Skeletal muscle tissue (tissue), 4 donors: Measurements from ENCODE around the gene SMG6. TPM values are rescaled to one million over a fixed set of nuclear protein-coding genes. Genes with fewer than 3 reads are reported as not detected.

ENCODE experiments used
- H3K27ac ChIP-seq: one replicate; pipeline ENCODE4 v1.7.0; 2013; ENCODE audit warnings: mild to moderate bottlenecking, low read depth, low read length, inconsistent platforms
- H3K27me3 ChIP-seq, 3 donors: one replicate each; pipeline ENCODE4 v1.7.0; 2013; ENCODE audit warnings: low read length in 3 of 3; ENCODE audit not compliant: control insufficient read depth in 3 of 3, insufficient read depth in 3 of 3
- H3K36me3 ChIP-seq, 3 donors: one replicate each; pipeline ENCODE4 v1.7.0; 2013; ENCODE audit warnings: low read length in 3 of 3; ENCODE audit not compliant: control insufficient read depth in 3 of 3, insufficient read depth in 3 of 3
- H3K4me1 ChIP-seq, 3 donors: one replicate each; pipeline ENCODE4 v1.7.0; 2013; ENCODE audit warnings: low read length in 3 of 3, mild to moderate bottlenecking in 3 of 3; ENCODE audit not compliant: control insufficient read depth in 3 of 3, insufficient read depth in 3 of 3
- H3K4me3 ChIP-seq, 3 donors: one replicate each; pipeline ENCODE4 v1.7.0; 2013; ENCODE audit warnings: low read length in 3 of 3
- H3K9ac ChIP-seq, 3 donors: one replicate each; pipeline ENCODE4 v1.7.0; 2013; ENCODE audit warnings: low read length in 3 of 3, mild to moderate bottlenecking in 3 of 3, moderate library complexity in 2 of 3, low read depth in 1 of 3
- H3K9me3 ChIP-seq, 3 donors: one replicate each; pipeline ENCODE4 v1.7.0; 2013; ENCODE audit warnings: low read length in 3 of 3; ENCODE audit not compliant: control insufficient read depth in 3 of 3
- total RNA-seq: library from RNA; depleted of rRNA; stranded (reverse); fragments of >200 nt; gene quantifications from one replicate; pipeline ENCODE4 v1.2.3, GENCODE V29; 2014
- donor health status: Osteomylitis.

SMG6 gene
- total RNA-seq, 1 donor from 2014 or later: 13.6 TPM

DNA sequence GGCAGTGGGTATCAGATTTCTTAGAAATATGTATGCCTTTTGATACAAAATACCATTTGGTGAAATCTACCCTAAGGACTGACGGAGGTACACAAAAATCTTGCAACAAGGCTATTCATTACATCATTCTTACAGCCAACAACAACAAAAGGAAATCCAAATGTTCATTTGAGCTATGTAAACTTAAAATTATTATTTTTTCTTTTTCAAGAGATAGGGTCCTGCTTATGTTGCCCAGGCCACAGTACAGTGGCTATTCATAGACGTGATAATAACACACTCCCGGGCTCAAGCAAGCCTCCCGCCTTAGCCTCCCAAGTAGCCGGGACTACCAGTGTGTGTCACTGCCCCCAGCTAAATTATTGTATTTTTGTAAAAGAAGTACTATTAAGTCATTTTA is 9.2 kb upstream of the SMG6 start:
- Histone ChIP-seq H3K27ac (no peak overlapping the region), H3K4me1 (no peaks in the 10 kb centered on the region), H3K36me3 (no peaks in the 10 kb centered on the region), H3K9ac (no peak overlapping the region), H3K27me3 (no peaks in the 10 kb centered on the region), H3K4me3 (no peak overlapping the region), H3K9me3 (no peaks in the 10 kb centered on the region)

DNA sequence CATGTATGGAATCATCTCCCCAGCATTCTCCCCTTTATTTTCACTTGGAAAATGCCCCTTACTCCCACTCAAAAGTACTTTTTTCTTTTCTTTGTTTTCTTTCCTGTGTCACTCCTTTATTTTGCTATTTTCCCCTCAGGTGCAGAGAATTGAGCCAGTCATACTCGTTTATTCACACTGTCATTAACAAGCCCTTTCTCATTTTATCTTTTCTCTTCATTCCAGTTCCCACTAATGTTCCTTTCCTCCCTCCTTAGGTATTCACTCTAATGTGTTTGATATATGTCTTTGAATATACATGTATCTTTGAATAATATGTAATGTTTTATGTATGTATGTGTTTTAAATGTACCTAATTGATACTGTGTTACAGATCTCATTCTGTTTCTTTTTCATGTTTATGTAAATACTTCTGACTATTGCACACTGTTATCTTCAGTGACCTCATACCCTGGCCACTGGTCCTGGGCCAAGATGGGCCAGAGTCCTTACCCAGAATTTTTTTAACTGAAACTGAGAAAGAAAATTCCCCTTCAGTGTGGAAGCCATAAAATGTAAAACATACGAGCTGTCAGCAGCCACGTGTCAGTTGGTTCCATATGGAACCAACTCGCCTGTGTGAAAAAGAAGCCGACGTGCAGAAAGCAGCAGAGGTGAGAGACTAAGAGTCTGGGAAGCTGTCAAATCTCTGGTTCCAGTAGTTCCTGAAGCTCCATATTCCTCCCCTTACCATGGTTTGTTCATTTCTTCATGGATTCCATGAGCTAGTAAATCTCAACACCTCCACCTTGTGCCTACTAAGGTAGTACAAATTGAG is 6.0 kb upstream of the SMG6 start:
- no peaks in the 10 kb centered on the region for H3K4me1 ChIP-seq
- H3K9ac ChIP-seq: no peak overlapping the region
- no peaks in the 10 kb centered on the region for H3K9me3 ChIP-seq
- H3K27me3 ChIP-seq: no peaks in the 10 kb centered on the region
- no peak overlapping the region for H3K27ac ChIP-seq
- H3K36me3 ChIP-seq: no peaks in the 10 kb centered on the region
- H3K4me3 ChIP-seq: no peak overlapping the region

GRCh38 chr17:2304931-2305330 is 1.3 kb upstream of the SMG6 start:
- Histone ChIP-seq H3K27ac (no peak overlapping the region), H3K27me3 (no peaks in the 10 kb centered on the region), H3K4me3 (no peak overlapping the region)

DNA sequence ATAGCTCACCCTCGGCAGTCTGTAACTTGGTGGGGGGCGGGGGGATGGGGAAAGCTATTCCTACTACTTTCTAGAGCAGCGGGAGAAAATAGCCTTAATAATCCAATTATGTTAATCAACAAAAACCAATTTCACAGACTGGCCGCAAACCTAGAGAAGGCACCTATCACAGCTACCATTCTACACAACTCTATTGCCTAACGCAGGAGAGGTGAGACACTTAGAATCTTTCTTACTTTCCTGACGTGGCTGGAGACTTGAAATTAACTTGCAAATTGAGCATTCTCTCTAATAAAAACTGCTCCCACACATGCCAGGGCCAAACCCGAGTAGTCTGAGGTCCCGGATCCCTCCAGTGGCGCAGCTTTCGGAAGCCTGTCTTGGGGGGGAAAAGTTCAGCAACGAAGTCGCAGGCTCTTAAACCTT is 794 bp downstream of the SMG6 start:
- H3K9me3 ChIP-seq: no peaks in the 10 kb centered on the region
- peaks cover 12 to 24% (median 13%) of the 10 kb centered on the region in 3 donors for H3K36me3 ChIP-seq

More at GRCh38 chr17:2304931-2305330, 1.3 kb upstream of the SMG6 start:
- peaks cover under 1 to 9% (median 4%) of the 10 kb centered on the region in 3 donors for H3K36me3 ChIP-seq
- no peak overlapping the region for H3K9ac ChIP-seq
- peaks cover 9 to 17% (median 11%) of the 10 kb centered on the region in 3 donors for H3K4me1 ChIP-seq
- H3K9me3 ChIP-seq: no peaks in the 10 kb centered on the region

GRCh38 chr17:2299756-2300155 is 3.8 kb downstream of the SMG6 start:
- peaks cover 9 to 22% (median 14%) of the 10 kb centered on the region in 3 donors for H3K4me1 ChIP-seq
- no peaks in the 10 kb centered on the region for H3K27me3 ChIP-seq
- H3K4me3 ChIP-seq: no peak overlapping the region
- no peak overlapping the region for H3K9ac ChIP-seq
- no peaks in the 10 kb centered on the region for H3K9me3 ChIP-seq
- peaks cover 23 to 52% (median 40%) of the 10 kb centered on the region in 3 donors for H3K36me3 ChIP-seq
- H3K27ac ChIP-seq: no peak overlapping the region

More for the DNA sequence above, 794 bp downstream of the SMG6 start:
- peak overlapping the region; percentile 83 for H3K27ac ChIP-seq
- H3K27me3 ChIP-seq: no peaks in the 10 kb centered on the region
- H3K9ac ChIP-seq: peak overlapping the region; percentile 88 to 93 (median 90)
- peak overlapping the region; percentile 88 to 93 (median 91) for H3K4me3 ChIP-seq
- peaks cover 9 to 17% (median 13%) of the 10 kb centered on the region in 3 donors for H3K4me1 ChIP-seq

GRCh38 chr17:2299136-2299535 is 4.4 kb downstream of the SMG6 start:
- Histone ChIP-seq H3K9ac (no peak overlapping the region), H3K36me3 (peaks cover 25 to 56% (median 45%) of the 10 kb centered on the region in 3 donors)

GRCh38 chr17:2297023-2297422 is 6.6 kb downstream of the SMG6 start:
- Histone ChIP-seq H3K27ac (no peak overlapping the region), H3K4me1 (peaks cover 3 to 9% (median 4%) of the 10 kb centered on the region in 3 donors), H3K36me3 (peaks cover 37 to 71% (median 61%) of the 10 kb centered on the region in 3 donors), H3K27me3 (no peaks in the 10 kb centered on the region), H3K9me3 (no peaks in the 10 kb centered on the region), H3K9ac (no peak overlapping the region), H3K4me3 (no peak overlapping the region)

More at GRCh38 chr17:2299136-2299535, 4.4 kb downstream of the SMG6 start:
- Histone ChIP-seq H3K4me1 (peaks cover 9 to 22% (median 14%) of the 10 kb centered on the region in 3 donors), H3K4me3 (no peak overlapping the region), H3K27ac (no peak overlapping the region), H3K9me3 (no peaks in the 10 kb centered on the region), H3K27me3 (no peaks in the 10 kb centered on the region)

DNA sequence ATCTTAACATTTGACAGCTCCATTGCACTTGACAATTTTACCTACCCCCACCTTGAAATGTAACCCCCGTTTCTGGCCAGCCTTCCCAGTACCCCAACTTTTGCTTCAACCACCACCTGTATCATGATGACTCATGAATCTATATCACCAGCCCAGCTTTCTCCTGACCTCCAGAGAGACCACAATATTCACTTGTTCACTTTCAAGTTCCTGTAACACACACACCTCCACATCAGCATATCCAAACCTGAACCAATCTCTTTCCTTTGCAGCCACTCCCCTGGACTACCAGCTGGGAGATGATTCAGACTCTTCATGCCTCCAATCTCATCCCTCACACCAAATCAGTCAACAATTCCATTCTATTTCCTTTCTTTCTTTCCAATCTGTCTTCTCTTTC is 8.0 kb downstream of the SMG6 start:
- H3K4me3 ChIP-seq: no peak overlapping the region
- peaks cover 0 to 5% (median 3%) of the 10 kb centered on the region in 3 donors for H3K4me1 ChIP-seq
- peaks cover 40 to 77% (median 73%) of the 10 kb centered on the region in 3 donors for H3K36me3 ChIP-seq

DNA sequence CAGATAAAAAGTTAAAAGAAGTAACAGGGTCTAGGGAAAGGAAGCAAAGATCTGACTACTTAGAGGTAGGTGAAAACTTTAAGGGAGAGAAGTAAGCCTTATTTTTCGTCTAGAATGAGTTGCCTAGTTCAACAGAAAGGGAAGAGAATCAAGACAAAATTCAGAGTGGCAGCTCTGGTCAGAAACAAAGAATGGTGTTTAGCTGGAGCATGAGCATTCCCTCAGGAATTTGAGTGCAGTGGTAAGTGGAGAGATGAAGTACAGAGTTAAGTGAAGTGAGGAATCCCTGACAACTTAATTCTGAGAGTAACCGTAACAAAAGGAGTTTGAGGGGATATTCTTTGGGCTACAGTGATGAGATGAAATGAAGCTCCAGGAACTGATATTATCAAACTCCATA is 11.5 kb downstream of the SMG6 start:
- Histone ChIP-seq H3K9ac (no peak overlapping the region), H3K9me3 (no peaks in the 10 kb centered on the region), H3K4me1 (no peaks in the 10 kb centered on the region), H3K4me3 (no peak overlapping the region), H3K27me3 (no peaks in the 10 kb centered on the region), H3K36me3 (peaks cover 31 to 69% (median 63%) of the 10 kb centered on the region in 3 donors), H3K27ac (no peak overlapping the region)

More for the DNA sequence above, 8.0 kb downstream of the SMG6 start:
- Histone ChIP-seq H3K9ac (no peak overlapping the region), H3K27ac (no peak overlapping the region), H3K27me3 (no peaks in the 10 kb centered on the region), H3K9me3 (no peaks in the 10 kb centered on the region)

DNA sequence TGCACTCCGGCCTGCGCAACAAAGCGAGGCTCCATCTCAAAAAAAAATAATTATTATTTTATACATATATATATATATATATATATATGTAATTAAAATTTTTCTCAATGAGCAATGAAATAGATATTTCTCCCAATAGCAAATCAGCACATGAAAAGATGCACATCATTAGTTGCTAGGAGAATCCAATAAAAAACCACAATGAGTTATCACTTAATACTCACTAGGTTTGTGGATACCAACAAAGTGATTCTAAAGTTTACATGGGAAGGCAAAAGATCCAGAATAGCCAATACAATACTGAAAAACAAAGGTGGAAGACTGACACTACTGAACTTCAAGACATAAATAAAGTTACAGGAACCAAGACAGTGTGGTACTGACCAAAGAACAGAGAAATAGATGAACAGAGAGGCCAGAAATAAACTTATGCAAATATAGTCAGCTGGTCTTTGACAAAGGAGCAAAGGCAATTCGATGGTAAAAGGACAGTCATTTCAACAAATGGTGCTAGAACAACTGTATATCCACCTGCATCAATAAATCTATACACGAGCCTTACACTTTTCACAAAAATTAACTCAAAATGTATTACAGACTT is 13.6 kb downstream of the SMG6 start:
- Histone ChIP-seq H3K27ac (no peak overlapping the region), H3K36me3 (peaks cover 21 to 54% (median 43%) of the 10 kb centered on the region in 3 donors), H3K9ac (no peak overlapping the region), H3K27me3 (no peaks in the 10 kb centered on the region), H3K9me3 (no peaks in the 10 kb centered on the region), H3K4me1 (no peaks in the 10 kb centered on the region), H3K4me3 (no peak overlapping the region)
